ENCODE measurements around the gene GPC5.

Gene GPC5

DNA sequence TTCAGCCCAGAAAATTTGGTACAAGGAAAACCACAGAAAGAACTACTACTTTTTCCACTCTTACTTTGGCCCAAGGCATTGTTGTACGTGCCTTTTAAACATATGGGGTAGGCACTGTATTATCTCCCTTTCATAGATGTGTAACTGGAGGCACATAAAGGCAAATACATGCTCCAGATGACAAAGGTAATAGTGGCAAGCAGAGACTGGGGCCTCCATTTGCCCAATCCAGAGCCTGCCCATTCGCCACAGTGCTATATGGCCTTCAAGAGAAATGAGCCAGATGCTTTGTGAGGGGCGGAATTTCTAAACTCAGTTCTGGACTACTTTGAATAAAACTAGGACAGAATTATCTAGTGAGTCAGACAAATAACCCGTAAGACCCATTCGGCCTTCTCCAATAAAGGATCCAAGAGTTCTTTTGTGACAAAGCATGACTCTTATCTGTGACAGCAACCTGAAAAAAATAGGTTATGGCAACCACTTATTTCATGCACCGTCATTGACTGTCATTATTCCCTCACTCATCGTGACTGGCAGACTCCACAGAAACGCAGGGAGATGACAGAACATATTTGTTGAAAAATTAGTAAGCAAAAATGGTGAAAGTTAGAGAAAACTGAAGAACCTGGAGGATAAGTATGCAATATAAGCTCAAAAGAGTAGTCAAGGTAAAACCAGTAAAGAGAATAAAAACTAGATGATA is 1116.2 kb downstream of the GPC5 start:
- TF ChIP-seq EP300 (IDR thresholded peaks at IDR 0.05; ENCODE audit: borderline replicate concordance) (no peak), RAD21 (IDR thresholded peaks at IDR 0.05; ENCODE audit: low read depth) (no peak), ZBTB7A (IDR thresholded peaks at IDR 0.05; ENCODE audit: low read depth) (no peak), TEAD4 (IDR thresholded peaks at IDR 0.05) (no peak), YY1 (IDR thresholded peaks at IDR 0.05; ENCODE audit: low read depth) (no peak), TAF1 (IDR thresholded peaks at IDR 0.05; ENCODE audit: low read depth) (no peak), CREB1 (IDR thresholded peaks at IDR 0.05; ENCODE audit: low read depth) (no peak)
- TF ChIP-seq, protein P1, sequence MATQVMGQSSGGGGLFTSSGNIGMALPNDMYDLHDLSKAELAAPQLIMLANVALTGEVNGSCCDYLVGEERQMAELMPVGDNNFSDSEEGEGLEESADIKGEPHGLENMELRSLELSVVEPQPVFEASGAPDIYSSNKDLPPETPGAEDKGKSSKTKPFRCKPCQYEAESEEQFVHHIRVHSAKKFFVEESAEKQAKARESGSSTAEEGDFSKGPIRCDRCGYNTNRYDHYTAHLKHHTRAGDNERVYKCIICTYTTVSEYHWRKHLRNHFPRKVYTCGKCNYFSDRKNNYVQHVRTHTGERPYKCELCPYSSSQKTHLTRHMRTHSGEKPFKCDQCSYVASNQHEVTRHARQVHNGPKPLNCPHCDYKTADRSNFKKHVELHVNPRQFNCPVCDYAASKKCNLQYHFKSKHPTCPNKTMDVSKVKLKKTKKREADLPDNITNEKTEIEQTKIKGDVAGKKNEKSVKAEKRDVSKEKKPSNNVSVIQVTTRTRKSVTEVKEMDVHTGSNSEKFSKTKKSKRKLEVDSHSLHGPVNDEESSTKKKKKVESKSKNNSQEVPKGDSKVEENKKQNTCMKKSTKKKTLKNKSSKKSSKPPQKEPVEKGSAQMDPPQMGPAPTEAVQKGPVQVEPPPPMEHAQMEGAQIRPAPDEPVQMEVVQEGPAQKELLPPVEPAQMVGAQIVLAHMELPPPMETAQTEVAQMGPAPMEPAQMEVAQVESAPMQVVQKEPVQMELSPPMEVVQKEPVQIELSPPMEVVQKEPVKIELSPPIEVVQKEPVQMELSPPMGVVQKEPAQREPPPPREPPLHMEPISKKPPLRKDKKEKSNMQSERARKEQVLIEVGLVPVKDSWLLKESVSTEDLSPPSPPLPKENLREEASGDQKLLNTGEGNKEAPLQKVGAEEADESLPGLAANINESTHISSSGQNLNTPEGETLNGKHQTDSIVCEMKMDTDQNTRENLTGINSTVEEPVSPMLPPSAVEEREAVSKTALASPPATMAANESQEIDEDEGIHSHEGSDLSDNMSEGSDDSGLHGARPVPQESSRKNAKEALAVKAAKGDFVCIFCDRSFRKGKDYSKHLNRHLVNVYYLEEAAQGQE (IDR thresholded peaks at IDR 0.05; ENCODE audit: low read depth) = no peak

DNA sequence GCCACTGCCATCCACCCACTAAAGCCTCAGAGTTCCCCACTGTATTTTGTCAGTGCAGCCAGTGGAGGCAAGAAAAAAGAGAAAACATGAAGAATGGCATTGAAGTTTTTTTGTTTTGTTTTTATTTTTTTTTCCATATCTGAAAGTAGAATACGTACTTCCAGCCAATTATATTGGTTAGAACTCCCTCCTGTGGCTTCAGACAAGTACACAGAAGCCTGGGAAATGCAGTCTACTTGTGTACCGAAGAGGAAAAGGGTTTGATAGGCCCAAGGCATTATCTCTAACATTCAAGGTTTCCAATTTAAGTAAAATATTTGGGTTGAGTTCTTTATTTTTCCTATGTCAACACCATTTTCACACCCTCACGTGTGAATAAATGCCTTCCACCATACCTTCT is 1131.9 kb downstream of the GPC5 start:
- no peak for TF ChIP-seq TEAD4 (IDR thresholded peaks at IDR 0.05)
- no peak for TF ChIP-seq EGR1 (IDR thresholded peaks at IDR 0.05)
- TF ChIP-seq CREB1 (IDR thresholded peaks at IDR 0.05; ENCODE audit: low read depth) = no peak
- TF ChIP-seq, protein P2, sequence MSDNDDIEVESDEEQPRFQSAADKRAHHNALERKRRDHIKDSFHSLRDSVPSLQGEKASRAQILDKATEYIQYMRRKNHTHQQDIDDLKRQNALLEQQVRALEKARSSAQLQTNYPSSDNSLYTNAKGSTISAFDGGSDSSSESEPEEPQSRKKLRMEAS (IDR thresholded peaks at IDR 0.05) = no peak
- no peak for TF ChIP-seq EP300 (IDR thresholded peaks at IDR 0.05; ENCODE audit: borderline replicate concordance)
- no peak for TF ChIP-seq ZBTB7A (IDR thresholded peaks at IDR 0.05; ENCODE audit: low read depth)
- TF ChIP-seq, protein P1 (IDR thresholded peaks at IDR 0.05; ENCODE audit: low read depth) = no peak
- no peak for TF ChIP-seq TAF1 (IDR thresholded peaks at IDR 0.05; ENCODE audit: low read depth)
- no peak for TF ChIP-seq CEBPB (IDR thresholded peaks at IDR 0.05)
- TF ChIP-seq NFIC (IDR thresholded peaks at IDR 0.05) = no peak
- no peak for TF ChIP-seq YY1 (IDR thresholded peaks at IDR 0.05; ENCODE audit: low read depth)
- no peak for TF ChIP-seq TCF12 (IDR thresholded peaks at IDR 0.05; ENCODE audit: low read depth)
- TF ChIP-seq, protein P3, sequence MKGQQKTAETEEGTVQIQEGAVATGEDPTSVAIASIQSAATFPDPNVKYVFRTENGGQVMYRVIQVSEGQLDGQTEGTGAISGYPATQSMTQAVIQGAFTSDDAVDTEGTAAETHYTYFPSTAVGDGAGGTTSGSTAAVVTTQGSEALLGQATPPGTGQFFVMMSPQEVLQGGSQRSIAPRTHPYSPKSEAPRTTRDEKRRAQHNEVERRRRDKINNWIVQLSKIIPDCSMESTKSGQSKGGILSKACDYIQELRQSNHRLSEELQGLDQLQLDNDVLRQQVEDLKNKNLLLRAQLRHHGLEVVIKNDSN (IDR thresholded peaks at IDR 0.05) = no peak

DNA sequence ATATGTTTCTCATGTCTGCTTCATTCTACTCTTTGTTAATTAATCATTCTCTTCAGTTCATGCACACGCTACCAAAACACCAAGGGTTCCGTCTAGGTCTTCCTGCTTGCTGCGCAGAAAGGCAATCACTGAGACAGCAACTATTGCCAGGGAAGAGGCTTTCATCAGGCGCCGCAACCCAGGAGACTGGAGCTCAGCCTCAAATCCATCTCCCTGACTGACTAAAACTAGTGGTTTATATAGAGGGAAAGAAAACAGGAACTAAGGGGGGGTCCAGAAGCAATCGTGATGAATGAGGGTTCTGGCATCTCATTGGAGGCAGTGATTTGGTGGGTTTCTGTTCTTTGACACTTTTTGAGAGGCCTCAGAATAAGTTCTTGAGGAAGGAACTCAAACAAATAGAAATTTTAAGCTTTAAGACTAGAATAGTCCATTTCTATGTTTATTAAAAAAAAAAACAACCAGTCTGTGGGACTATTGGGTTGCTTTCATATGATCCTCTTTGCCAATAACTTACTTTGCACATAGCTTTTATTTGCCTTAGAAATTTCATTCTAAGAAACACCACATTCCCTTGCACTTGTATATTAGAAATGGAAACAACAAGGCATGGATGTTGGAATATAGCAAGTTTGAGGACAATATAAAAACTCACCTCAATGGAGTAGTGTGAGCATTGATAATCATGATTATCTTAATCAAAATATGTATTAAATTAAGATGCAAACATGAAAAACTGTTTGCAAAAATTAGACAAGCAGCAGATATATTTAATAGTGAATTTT is 1137.0 kb downstream of the GPC5 start:
- TF ChIP-seq TCF12 (IDR thresholded peaks at IDR 0.05; ENCODE audit: low read depth) (no peak), YY1 (IDR thresholded peaks at IDR 0.05; ENCODE audit: low read depth) (no peak), CEBPB (IDR thresholded peaks at IDR 0.05) (no peak), TEAD4 (IDR thresholded peaks at IDR 0.05) (no peak), FOXM1 (IDR thresholded peaks at IDR 0.05; ENCODE audit: borderline replicate concordance, low read depth) (no peak), CREB1 (IDR thresholded peaks at IDR 0.05; ENCODE audit: low read depth) (no peak), RAD21 (IDR thresholded peaks at IDR 0.05; ENCODE audit: low read depth) (no peak), EGR1 (IDR thresholded peaks at IDR 0.05) (no peak), TAF1 (IDR thresholded peaks at IDR 0.05; ENCODE audit: low read depth) (no peak)
- TF ChIP-seq, protein P2 (IDR thresholded peaks at IDR 0.05) = no peak
- TF ChIP-seq, protein P1 (IDR thresholded peaks at IDR 0.05; ENCODE audit: low read depth) = no peak

DNA sequence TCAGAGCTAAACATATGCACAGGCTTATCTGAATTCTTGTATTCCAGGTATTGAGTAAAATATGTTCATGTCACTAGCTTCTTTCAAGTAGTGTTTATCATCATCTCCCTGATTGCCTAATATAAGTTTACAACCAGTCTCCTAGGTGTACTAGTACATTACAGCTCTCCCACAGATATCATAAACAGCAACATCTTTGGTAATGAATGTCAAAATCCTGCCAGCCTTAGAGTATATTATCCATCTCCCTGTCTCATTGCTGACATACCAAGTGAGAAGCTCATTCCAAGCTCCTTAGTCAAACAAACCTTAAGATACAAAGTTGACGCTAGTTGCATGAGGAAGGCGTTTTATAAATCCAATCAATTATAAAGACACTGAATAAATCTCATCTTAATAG is 1139.0 kb downstream of the GPC5 start:
- no peak for TF ChIP-seq NFIC (IDR thresholded peaks at IDR 0.05)
- TF ChIP-seq CREB1 (IDR thresholded peaks at IDR 0.05; ENCODE audit: low read depth) = no peak
- no peak for TF ChIP-seq YY1 (IDR thresholded peaks at IDR 0.05; ENCODE audit: low read depth)
- no peak for TF ChIP-seq ZBTB7A (IDR thresholded peaks at IDR 0.05; ENCODE audit: low read depth)
- TF ChIP-seq TCF12 (IDR thresholded peaks at IDR 0.05; ENCODE audit: low read depth) = no peak
- no peak for TF ChIP-seq TEAD4 (IDR thresholded peaks at IDR 0.05)
- TF ChIP-seq CEBPB (IDR thresholded peaks at IDR 0.05) = no peak
- no peak for TF ChIP-seq RAD21 (IDR thresholded peaks at IDR 0.05; ENCODE audit: low read depth)
- TF ChIP-seq, protein P1 (IDR thresholded peaks at IDR 0.05; ENCODE audit: low read depth) = no peak
- no peak for TF ChIP-seq EGR1 (IDR thresholded peaks at IDR 0.05)
- TF ChIP-seq FOXM1 (IDR thresholded peaks at IDR 0.05; ENCODE audit: borderline replicate concordance, low read depth) = no peak
- TF ChIP-seq TAF1 (IDR thresholded peaks at IDR 0.05; ENCODE audit: low read depth) = no peak
- no peak for TF ChIP-seq EP300 (IDR thresholded peaks at IDR 0.05; ENCODE audit: borderline replicate concordance)
- TF ChIP-seq, protein P3 (IDR thresholded peaks at IDR 0.05) = no peak
- TF ChIP-seq, protein P2 (IDR thresholded peaks at IDR 0.05) = no peak
